ENCODE measurements around the gene STUB1.

- TF ChIP-seq CTCF (IDR thresholded peaks at IDR 0.05) (no peak), EZH2 (IDR thresholded peaks at IDR 0.05; ENCODE audit: borderline replicate concordance, insufficient read depth, low read depth, low read length, poor library complexity, severe bottlenecking) (no peak)
These were observed 49.8 kb downstream of the STUB1 start for GRCh38 chr16:729768-730665.

Data from B cell (primary cell).